Measurements from ENCODE around the gene LRP1. TPM values are rescaled to one million over a fixed set of nuclear protein-coding genes. Genes with fewer than 3 reads are reported as not detected.

LRP1 gene
- total RNA-seq, 1 donor from 2014 or later: 62.7 TPM

GRCh38 chr12:57187222-57188089 is 59.2 kb downstream of the LRP1 start:
- H3K27me3 Mint-ChIP-seq (ENCODE audit: low read depth): no peaks in the 10 kb centered on the region
- peaks cover 4% of the 10 kb centered on the region for H3K9me3 Mint-ChIP-seq
- peaks cover 15% of the 10 kb centered on the region for H3K36me3 Mint-ChIP-seq (ENCODE audit: low read depth)
- no peak overlapping the region for H3K4me3 Mint-ChIP-seq
- peaks cover 6% of the 10 kb centered on the region for H3K4me1 Mint-ChIP-seq
- DNase-seq (ENCODE audit: low read depth, low spot score): no peak
- peak overlapping the region; percentile 12 for H3K27ac Mint-ChIP-seq (ENCODE audit: unreplicated experiment)
- no peak for TF ChIP-seq CTCF (conservative IDR thresholded peaks at IDR 0.05)

DNA sequence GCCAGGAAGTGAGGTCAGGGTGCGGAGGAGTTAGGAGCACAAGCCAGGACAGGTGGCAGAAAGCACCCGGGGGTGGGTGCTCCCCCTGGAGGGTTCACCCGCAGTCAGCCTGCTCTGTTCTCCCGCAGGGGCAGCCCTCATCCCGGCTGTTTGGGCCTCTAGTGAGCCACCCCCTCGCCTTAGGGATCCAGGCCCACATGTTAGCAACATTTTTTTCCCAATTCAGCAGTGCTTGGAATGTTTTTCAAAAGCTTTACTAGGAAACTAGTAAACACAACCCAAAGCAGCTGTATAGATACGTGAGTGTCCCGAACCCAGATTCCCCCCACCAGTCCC is 59.8 kb downstream of the LRP1 start:
- H3K9me3 Mint-ChIP-seq: peaks cover 4% of the 10 kb centered on the region
- H3K36me3 Mint-ChIP-seq (ENCODE audit: low read depth): peaks cover 13% of the 10 kb centered on the region

DNA sequence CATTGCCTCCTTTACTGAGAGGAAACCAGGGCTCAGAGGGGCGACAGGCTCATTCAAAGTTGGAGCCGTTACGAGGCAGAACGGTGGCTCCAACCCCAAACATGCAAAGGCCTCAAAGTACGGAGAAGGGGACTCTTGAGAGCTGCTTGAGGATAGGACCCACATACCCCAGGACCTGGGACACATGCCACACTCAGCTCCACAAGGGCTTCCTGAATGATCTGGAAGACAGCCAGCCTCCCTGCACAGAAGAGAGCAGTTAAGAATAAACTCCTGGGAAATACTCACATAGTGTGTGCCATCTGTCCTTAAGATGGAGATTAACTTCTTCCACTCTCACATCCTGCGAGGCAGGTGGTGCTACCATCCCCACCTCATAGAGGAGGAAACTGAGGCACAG is 61.8 kb downstream of the LRP1 start:
- no peak for DNase-seq (ENCODE audit: low read depth, low spot score)
- no peak overlapping the region for H3K4me3 Mint-ChIP-seq
- H3K27ac Mint-ChIP-seq (ENCODE audit: unreplicated experiment): no peak overlapping the region
- peaks cover 4% of the 10 kb centered on the region for H3K9me3 Mint-ChIP-seq
- TF ChIP-seq CTCF (conservative IDR thresholded peaks at IDR 0.05): no peak
- H3K36me3 Mint-ChIP-seq (ENCODE audit: low read depth): peaks cover 12% of the 10 kb centered on the region
- H3K27me3 Mint-ChIP-seq (ENCODE audit: low read depth): no peaks in the 10 kb centered on the region
- H3K4me1 Mint-ChIP-seq: no peaks in the 10 kb centered on the region

More for the DNA sequence above, 59.8 kb downstream of the LRP1 start:
- Mint-ChIP-seq H3K4me1 (peaks cover under 1% of the 10 kb centered on the region), H3K27me3 (ENCODE audit: low read depth) (no peaks in the 10 kb centered on the region), H3K4me3 (no peak overlapping the region), H3K27ac (ENCODE audit: unreplicated experiment) (no peak overlapping the region)
- no peak for DNase-seq (ENCODE audit: low read depth, low spot score)
- TF ChIP-seq CTCF (conservative IDR thresholded peaks at IDR 0.05): no peak

GRCh38 chr12:57190821-57191220 is 62.5 kb downstream of the LRP1 start:
- Mint-ChIP-seq H3K27me3 (ENCODE audit: low read depth) (no peaks in the 10 kb centered on the region), H3K36me3 (ENCODE audit: low read depth) (peaks cover 12% of the 10 kb centered on the region), H3K9me3 (peaks cover 4% of the 10 kb centered on the region), H3K4me1 (no peaks in the 10 kb centered on the region), H3K27ac (ENCODE audit: unreplicated experiment) (no peak overlapping the region), H3K4me3 (no peak overlapping the region)
- no peak for TF ChIP-seq CTCF (conservative IDR thresholded peaks at IDR 0.05)
- no peak for DNase-seq (ENCODE audit: low read depth, low spot score)

DNA sequence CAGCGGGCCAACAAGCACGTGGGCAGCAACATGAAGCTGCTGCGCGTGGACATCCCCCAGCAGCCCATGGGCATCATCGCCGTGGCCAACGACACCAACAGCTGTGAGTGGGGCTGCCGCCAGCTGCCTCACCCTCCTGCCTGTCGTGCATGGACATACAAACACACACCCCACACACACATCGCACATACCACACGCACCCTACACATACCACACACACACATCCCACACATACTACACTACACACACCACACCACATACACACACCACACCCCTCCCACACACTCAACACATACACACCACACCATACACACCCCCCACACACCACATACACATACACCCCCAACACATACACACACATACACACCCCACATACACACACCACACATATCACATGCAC is 63.1 kb downstream of the LRP1 start:
- Mint-ChIP-seq H3K4me3 (no peak overlapping the region), H3K27me3 (ENCODE audit: low read depth) (no peaks in the 10 kb centered on the region), H3K4me1 (no peaks in the 10 kb centered on the region), H3K27ac (ENCODE audit: unreplicated experiment) (no peak overlapping the region), H3K9me3 (peaks cover 4% of the 10 kb centered on the region), H3K36me3 (ENCODE audit: low read depth) (peaks cover 12% of the 10 kb centered on the region)
- no peak for TF ChIP-seq CTCF (conservative IDR thresholded peaks at IDR 0.05)
- DNase-seq (ENCODE audit: low read depth, low spot score): no peak

All from neural crest cell (in vitro differentiated cells).